Activated CD4-positive, alpha-beta T cell treated with anti-CD3 and anti-CD28 coated beads, Interleukin-2, Interleukin-6, amounts not matched to agents 100 ng/mL and 50 ng/mL, durations not matched to agents 16 hours and 8 hours (primary cell): ENCODE results near the gene ZC3HAV1.
"Not testable (repeated sequence)": the region's sequence is repeated elsewhere in the genome, so short reads cannot be mapped to it uniquely, and the experiment has no call there.

Experiments
- DNase-seq: peaks from one replicate; pipeline ENCODE4 v3.0.0-alpha.2; 2020

The ZC3HAV1 gene

DNA sequence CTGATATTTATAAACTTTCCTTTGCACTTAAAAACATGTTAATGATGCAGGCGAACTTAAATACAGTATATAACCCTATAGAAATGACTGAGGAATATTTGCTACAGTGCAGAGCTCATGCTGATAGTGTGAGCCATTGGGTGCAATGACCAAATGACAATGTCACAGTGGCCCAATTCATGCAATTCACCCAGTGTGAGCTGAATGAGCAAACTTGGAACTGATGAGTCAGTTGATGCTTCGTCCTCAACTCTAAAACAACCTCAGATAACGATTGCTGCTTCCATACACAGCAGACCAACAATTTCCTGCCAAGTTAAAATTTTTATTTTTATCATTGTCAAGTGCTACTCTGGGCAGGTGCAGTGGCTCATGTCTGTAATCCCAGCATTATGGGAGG, 61.5 kb downstream of the ZC3HAV1 start:
- DNase-seq = peak; percentile 84

DNA sequence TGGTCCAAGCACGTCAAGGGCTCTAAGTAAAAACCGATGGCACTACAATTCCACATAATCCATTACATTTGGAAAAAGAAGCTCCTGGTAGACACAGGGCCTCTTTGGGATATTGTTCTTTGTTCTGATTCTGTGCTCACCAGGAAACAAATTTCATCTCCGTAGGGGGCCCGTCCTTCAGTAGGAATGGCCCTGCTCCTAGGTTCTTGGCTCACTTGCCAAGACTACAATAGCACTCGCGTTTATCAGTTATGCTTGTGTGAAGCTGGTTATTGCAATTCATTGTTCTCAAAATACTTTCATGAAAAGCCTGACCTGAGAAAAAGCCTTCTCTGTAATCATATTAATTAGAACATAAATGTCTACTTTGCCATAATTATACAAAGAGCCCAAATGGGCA, 63.4 kb downstream of the ZC3HAV1 start:
- DNase-seq = no peak

DNA sequence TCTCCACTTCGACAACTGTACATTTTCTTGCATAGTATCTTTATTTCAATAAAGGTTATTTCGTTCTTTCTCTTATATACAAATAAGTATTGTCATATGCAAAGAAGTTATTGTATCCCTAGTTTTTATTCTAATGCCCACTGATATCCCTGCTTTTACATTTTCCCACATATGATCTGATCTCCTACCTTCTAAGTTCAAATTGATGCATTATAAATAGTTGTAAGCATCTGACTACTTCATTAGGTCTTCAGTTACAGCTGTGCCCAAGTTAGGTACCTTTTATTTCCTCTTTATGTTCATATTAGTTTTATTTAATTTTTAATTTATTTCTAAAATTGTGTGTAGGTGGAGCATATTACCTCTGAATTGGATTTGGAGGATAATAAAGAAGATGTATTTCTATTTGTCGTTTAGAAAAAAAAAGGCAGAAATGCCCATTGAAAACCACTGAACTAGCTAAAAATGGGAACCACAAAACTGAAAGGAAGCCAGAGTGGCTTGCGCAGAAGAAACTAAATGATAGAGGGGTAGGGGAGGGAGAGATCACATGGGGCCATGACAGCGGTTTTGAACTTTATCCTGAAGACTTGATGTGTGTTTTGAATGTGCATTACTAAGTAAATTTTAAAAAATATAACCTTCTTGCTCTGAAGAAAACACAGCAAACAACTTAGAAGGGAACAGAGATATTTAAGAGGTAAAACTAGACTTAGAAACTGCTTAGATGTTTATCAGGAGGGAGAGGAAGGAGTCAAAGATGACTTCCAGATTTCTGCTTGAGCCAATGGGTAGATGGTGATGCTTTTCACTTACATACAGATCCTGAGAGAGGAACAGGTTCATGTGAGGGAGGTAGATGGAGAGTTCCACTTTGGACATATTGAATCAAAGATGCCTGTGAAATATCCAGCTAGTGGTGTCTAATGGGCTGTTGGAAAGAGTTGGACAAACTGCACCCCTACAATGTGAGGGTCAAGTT, 64.4 kb downstream of the ZC3HAV1 start:
- peak; percentile 61 for DNase-seq

DNA sequence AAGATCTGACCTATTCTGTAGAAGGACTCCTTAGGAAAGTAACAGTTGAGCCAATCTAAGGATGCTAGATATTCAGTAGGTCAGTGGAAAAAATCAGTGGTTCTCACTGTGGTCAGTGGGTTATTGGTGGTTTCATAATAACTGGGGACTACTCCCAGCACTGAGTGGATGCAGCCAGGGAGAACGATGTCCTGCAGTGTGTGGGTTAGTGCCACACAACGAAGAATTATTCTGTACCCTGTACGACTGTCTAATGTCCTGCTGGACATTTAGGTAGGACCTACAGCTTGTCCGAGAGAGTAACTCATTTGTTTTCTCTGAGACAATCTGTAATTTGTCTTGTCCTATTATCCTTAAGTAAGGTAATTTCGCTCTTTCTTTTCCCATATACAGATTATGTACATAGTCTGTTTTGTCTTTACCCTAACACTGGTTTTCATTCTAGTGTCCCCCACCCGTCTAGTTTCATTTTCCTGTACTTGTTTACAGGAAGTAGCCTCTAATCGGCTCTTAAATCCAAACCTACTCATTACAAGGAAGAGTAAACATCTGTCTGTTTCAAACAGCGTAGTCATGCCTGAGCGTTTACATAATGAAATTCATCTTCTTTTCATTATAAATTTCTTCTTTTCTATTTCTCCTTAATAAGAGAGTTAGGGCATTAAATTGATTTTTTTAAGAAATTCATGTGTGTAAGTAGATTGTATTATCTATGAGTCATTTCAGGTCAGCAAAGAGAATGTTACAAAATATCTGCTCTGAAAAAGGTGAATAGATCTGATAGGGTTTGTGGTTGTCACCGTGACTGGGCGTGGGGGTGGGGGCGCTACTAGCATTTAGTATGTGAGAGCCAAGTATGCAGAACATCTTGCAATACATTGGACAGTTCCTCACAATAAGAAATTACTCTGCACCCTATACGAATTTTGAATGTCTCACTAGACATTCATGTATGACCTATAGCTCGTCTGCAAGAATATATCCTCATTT, 65.4 kb downstream of the ZC3HAV1 start:
- peak; percentile 82 for DNase-seq

DNA sequence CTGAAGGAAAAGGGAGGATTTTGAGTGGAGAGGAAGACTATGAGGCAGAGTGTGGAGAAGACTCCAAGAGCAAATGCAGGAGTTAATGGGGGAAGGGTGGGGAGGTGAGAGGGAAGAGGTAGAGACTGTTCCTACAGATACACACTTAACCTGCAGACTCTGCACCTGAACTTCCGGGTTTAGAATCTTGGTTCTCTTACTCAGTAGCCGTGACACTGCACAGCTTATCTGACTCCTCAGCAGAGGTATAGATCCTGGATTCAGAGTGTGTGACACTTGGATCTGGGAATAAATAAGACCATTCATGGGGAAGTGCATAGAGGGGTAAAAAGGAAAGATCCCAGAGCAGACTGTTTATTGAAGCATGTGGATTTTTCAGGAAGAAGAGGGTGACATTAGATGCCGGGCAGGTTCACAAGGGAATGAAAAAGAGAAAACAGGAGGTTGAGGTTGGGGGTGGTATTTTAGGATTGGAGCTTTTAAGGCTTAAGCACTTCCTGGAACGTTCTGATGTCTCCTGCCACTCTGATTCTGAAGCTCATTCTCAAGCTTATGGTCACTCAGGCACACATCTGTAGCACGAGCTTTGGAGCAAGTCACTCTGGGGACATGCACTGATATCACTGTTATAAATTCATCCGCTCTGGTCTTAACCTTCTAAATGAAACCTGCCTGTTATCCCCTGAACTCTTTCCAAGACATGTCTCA, 68.0 kb downstream of the ZC3HAV1 start:
- no peak for DNase-seq

DNA sequence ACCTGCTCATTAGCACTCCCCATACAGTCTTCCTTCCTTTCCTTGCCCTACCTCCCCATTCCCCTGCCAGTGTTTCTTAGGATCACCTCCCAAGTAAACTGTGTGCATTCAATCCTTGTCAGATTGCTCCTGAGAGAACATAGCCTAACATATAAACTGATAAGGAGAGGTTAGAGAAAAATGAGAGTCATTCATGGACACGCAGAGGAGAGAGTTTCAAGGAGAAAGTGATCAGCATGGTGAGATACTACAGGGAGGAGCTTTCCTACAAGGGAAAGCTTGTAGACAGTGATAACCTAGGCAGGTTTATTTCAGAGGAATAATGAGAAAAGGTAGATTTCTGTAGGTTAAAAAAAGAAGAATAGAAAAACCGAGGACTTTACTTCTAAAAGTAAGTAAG, 70.8 kb downstream of the ZC3HAV1 start:
- no peak for DNase-seq

DNA sequence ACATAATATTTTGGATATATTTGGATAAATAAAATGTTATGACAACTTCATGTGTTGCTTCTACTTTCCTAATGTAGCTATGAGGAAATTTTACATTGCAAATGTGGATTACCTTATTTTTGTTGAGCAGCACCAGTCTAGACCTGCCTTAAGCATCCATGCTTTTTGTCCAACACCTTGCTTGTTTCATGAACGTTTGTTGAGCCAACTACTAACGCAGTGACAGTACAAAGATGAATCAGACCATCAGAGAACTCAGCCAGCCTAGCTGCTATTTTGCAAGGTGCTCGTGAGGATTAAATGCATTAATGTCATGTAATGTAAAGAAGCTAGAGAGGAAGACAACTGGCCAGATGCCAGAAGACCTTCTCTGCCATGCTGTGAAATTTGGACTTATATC, 72.6 kb downstream of the ZC3HAV1 start:
- DNase-seq = no peak

DNA sequence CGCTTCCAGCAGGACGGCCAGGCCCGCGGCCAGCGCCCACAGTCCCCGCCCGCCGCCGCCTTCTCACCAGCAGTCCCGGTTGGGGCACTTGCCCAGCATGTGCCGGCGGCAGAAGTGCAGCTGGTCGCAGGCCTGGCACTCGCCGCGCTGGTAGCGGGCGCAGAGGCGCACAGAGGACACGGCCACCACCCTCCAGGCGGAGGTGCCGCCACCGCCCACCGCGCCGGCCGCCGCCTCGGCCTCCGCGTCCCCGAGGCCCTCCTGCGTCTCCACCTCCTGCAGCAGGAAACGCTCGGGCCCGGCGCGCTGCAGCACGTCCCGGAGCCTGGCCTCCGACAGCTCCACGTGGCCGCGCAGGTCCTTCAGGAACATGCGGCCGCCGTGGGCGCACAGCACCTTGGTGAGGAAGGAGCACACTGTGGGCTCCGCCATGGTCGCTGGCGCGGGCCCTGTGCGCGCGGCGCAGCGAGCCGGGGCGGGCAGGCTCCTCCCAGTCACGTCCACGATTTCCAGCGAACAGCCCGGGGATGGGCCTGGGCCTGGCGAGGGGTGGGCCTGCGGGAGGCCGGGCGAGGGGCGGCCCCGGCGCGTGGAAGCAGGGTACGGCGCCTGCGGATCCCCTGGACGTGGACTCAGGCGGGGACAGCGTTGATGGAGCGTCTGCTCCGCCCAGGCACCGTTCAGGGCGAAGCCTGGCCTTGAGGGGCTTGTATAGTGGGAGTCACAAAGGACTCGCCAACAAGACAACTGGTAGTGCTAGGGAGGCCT, 73.8 kb downstream of the ZC3HAV1 start, which contains the start of gene ZC3HAV1L:
TSS of gene ZC3HAV1L (minus strand) at position 457 of the 768 bp plus-strand sequence. CDS start at position 432, 25 bp downstream.
- peak; percentile 81 for DNase-seq

DNA sequence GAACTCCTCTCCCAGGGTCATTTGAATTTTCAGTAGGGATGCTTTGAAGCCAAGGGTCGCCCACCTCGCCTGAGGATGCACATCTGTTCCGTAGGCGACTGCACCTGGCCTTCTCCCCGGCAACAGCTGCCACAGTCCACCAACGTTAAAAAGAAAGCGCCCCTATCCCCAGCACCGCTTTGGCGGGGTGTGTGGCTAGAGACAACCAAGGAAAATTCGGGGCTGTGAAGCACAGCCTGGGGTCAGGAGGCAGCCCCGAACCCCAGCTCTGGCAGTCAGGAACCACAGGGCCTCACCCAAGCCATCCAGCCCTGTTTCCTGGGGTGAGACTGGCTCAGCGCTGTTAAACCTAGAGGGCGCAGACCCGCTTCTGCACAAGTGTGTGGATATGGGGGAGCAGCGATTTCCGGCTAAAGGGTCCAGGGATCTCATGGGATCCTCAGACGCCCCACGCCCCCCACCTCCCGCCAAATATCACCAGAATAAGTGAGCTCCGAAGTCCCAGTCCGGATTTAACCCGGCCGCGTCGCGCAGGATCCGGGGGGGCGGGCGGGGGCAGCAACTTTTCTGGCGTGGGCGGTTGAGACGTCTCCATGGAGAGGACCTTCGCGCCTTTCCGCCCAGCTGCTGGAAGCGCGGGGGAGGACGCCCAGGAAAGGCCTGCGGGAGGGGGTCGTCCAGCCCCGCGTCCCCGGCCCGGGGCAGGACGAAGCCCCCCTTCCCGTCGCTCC, 74.5 kb downstream of the ZC3HAV1 start:
- peak; percentile 55 for DNase-seq

DNA sequence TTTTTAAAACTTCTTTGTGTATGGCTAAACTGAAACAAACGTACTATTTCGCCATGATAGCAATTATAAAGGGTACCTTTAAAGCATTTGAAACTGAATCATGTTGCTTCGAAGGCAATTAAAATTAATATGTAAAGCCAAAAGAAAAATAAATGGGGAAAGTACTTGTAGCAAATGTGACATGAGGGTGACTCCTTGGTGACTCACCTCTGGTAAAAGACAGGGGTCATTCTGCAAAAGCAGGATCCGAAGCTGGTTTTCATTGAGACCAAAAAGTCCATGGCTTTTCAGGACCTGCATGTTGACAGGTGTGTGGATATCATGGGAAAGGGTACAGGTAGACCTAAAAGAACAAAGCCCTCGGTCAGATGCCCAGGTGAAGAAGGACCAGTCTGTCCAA, 75.2 kb downstream of the ZC3HAV1 start:
- no peak for DNase-seq

DNA sequence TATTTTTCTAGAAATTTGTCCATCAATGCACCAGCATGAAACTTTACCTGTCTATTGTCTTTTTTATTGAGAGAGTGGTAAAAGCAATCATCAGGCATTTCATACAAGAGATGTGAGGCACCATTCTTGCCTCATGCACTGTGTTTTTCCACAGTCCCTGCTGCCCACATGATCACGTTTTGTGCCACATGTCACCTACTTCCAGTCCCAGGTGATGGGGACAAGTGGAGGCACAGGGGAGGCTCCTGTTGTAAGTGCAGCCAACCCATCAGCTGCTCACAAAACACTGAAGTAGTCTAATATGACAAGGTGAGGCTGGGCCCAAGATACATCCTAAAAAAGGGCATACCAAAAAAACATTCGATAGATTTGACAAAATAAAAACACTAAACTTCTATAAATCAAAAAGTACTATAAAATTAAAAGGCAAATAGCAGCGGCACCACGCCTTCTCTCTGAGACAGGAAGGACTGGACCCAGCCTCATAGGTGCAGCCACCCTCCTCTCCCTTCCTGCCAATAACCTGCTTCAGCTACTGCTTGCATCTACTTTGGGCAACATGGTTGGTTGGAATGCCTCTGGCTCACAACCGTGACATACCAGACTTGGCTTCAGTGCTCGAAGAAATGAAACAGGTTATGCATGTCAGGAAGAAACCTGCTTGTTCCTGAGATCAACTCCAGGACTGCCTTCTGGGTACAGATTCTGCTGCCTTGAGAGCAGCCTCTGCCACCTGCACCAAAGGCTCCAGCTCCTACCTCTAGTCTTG, 76.0 kb downstream of the ZC3HAV1 start:
- no peak for DNase-seq

DNA sequence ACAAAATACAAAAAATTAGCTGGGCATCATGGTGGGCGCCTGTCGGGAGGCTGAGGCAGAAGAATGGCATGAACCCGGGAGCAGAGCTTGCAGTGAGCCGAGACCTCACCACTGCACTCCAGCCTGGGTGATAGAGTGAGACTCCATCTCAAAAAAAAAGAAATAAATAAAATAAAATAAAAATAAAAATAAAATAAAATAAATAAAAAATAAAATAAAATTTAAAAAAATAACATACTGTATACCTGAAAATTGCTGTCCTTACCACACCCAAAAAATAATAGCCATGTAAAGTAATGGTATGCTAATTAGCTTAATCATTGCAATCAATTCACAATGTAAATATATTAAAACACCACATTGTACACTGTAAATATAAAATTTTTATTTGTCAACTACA, 77.0 kb downstream of the ZC3HAV1 start:
- DNase-seq = no peak

DNA sequence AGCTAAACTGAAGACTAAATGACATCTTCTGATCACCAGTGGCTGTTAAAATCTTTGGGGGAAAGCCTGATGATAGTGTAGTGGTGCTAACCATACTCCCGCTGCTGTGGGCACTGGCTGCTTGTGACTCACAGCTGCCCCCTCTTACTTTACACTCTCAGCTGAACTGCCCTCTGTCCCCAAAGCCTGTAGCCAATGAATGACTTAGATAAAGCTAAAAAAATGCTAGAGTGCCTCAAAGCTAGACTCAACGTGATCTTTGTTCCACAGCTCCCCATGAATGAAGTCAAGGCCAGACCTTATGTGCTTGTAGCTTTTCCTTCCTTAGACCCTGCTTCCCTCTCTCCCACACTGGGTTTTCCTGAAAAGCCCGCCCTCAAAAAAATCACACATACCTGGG, 80.2 kb downstream of the ZC3HAV1 start:
- no peak for DNase-seq

DNA sequence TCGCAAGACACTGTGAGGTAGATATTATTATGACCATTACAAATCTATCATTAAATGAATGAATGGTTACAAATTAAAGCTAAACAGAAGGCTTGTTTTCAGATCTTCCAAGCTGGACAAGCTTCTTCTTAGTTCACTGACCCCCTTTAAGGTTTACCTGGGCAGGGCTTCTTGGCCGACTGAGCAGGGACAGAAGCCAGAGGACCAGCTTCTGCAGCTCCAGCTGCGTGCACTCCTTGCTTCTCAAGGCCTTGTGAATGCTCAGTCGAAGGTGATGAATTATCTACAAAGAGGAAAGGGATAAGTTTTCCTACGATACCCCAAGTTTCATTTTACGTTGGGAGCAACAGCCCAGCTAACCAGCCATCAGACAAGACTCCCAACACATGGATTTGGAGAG, 83.0 kb downstream of the ZC3HAV1 start:
- no peak for DNase-seq

DNA sequence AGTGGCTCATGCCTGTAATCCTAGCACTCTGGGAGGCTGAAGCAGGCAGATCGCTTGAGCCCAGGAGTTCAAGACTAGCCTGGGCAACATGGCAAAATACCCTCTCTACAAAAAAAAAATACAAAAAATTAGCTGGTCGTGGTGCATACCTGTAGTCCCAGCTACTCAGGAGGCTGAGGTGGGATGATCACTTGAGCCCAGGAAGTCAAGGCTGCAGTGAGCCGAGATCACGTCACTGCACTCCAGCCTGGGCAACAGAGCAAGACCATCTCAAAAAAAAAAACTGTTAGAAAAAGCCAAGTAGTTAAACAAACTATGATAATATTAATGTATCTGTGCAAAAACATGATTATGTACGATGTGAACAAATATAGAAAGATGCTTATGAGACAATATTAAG, 83.7 kb downstream of the ZC3HAV1 start:
- DNase-seq = not testable (repeated sequence)

DNA sequence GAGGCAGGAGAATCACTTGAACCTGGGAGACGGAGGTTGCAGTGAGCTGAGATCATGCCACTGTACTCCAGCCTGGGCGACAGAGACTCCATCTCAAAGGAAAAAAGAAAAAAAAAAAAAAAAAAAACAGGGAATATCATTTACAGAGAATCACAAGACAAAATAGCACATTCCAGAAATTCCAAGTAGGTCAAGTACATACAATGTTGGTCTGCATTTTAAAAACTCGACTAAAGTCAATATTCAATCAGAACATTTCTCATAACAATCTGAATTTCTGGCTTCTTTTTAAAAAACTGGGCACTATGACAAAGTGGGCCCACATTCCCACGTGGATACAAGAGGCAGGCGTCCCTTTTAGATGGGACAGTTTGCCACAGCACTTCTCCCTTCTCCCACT, 86.4 kb downstream of the ZC3HAV1 start:
- no peak for DNase-seq

DNA sequence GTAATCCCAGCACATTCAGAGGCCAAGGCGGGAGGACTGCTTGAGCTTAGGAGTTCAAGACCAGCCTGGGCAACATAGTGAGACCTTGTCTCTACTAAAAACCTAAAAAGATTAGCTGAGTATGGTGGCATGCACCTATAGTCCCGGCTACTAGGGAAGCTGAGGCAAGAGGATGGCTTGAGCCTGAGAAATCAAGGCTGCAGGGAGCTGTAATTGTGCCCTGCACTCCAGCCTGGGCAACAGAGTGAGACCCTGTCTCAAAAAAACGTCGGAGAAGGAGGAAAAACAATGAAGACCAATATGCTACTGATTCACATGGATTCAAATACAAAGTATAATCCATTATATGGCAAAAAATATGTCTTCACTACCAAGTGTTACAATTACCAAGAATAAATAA, 87.2 kb downstream of the ZC3HAV1 start:
- no peak for DNase-seq

DNA sequence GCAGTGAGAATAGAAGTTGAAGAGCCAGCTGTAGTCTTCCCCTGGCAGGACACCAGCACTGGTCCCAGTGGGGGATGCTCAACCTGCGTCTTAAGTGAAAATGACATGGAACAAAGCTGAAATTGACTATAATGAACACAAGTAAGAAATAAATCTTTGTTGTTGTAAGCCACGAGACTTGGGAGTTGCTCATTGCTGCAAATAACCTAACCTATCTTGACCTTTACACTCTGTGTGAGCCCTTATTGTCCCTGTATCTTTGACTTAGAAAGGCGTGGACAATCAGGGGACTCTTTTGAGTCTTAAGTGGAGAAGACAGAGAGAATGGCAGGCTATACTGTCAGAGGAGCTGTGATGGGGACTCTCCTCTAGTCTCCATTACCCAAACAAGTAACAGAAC, 90.6 kb downstream of the ZC3HAV1 start:
- no peak for DNase-seq

DNA sequence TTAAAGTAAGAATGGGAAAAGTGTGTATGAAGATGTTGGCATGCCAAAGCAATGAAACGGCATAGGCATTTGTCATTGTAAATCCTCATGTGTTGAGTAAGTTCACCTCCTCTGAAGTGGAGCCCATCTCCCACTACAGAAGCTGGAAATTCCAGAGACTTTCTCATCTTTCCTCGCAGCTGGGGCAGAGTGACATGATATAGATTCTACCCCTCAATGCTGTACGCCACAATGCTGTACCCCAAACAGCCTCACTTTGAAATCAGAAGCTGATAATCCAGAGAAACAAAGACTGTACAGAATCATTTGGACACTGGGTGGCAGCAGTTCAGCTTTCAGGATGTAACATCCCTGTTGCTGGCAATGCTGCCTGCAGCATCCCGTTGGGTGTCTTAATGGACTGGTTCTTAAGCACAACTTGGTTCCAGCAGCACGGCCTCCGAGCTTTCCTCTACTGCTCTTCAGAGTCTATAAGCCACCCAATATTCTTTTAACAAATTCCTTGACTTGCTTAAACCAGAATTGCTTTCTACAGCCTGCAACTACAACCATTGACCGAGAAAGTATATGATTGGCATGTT, 92.5 kb downstream of the ZC3HAV1 start:
- peak; percentile 78 for DNase-seq

DNA sequence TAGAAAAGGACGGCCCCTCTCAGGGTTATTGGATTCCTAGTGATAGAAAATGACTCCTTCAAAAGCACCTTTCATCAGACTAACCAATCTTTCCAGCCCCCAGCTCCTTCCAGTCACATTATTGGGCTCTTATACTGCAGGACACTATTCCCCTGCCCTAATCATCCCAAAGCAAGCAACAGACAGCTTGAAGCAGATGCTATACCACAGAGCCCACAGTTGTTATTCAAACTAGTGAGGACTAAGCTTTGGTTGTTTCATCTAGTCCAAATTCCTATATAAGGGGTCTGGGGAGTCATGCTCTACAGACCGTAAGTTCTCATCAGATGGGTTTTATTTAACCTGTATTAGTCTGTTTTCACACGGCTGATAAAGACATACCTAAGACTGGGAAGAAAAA, 98.1 kb downstream of the ZC3HAV1 start:
- no peak for DNase-seq
